Right ventricle myocardium inferior (tissue), 1 donor: Measurements from ENCODE around the gene RXFP1. TPM values are rescaled to one million over a fixed set of nuclear protein-coding genes. Genes with fewer than 3 reads are reported as not detected.

Experiments
- ATAC-seq: fragments of 200-7000 bp; cut with Tn5 transposase; one replicate; pipeline ENCODE4 v1.9.1; 2020; ENCODE audit warnings: mild to moderate bottlenecking, moderate library complexity
- DNase-seq: peaks from one replicate; pipeline ENCODE4 v3.0.0; 2021; ENCODE audit errors: missing footprints
- intact Hi-C: fragments of 100-400 bp; cut with DNase I; formaldehyde crosslinking; loops from one replicate; pipeline ENCODE4 v1.11.0; 2022
- total RNA-seq: library from RNA; stranded (reverse); fragmentation: NEBNext Ultra II Directional; extraction: Animal tissue kit (Norgen Biotek cat#: 25700); gene quantifications from one replicate; pipeline ENCODE4 v1.2.1, GENCODE V29; 2021
- donor health status: DM: no; HTN: yes; CAD: no; lungs with severe emphysema.

The RXFP1 gene
- total RNA-seq, 1 donor from 2014 or later = not detected

- DNase-seq (no peak), ATAC-seq (no peak)
- intact Hi-C loops = no loop called here
Observed at GRCh38 chr4:158599765-158600498, 78.2 kb downstream of the RXFP1 start.

- intact Hi-C loops = no loop called here
- ATAC-seq (no peak), DNase-seq (no peak)
Observed at GRCh38 chr4:158604369-158604768, 82.7 kb downstream of the RXFP1 start.

GRCh38 chr4:158605393-158605792, 83.7 kb downstream of the RXFP1 start:
- no peak for ATAC-seq
- DNase-seq = no peak
- intact Hi-C loops = no loop called here

- DNase-seq = no peak
- intact Hi-C loops = no loop called here
- ATAC-seq = no peak
Observed at GRCh38 chr4:158606969-158607368, 85.3 kb downstream of the RXFP1 start.

GRCh38 chr4:158609116-158609515, 87.4 kb downstream of the RXFP1 start:
- DNase-seq (no peak), ATAC-seq (no peak)
- intact Hi-C loops = no loop called here

- ATAC-seq (no peak), DNase-seq (no peak)
- intact Hi-C loops = no loop called here
Observed at GRCh38 chr4:158610790-158611189, 89.1 kb downstream of the RXFP1 start.

GRCh38 chr4:158613046-158613445, 91.4 kb downstream of the RXFP1 start:
- ATAC-seq (no peak), DNase-seq (no peak)
- intact Hi-C loops = no loop called here

- no peak for DNase-seq
- intact Hi-C loops = no loop called here
- ATAC-seq = no peak
Observed at GRCh38 chr4:158617956-158618355, 96.3 kb downstream of the RXFP1 start.

GRCh38 chr4:158621729-158622128, 100.0 kb downstream of the RXFP1 start:
- DNase-seq (no peak), ATAC-seq (no peak)
- intact Hi-C loops = loop anchor here (5.0 kb wide), 1 partner anchor 129 kb away; no protein-coding TSS in a partner anchor

GRCh38 chr4:158622251-158622650, 100.6 kb downstream of the RXFP1 start:
- DNase-seq = no peak
- ATAC-seq = no peak
- intact Hi-C loops = loop anchor here (5.0 kb wide), 1 partner anchor 130 kb away; no protein-coding TSS in a partner anchor

GRCh38 chr4:158624889-158625478, 103.3 kb downstream of the RXFP1 start:
- peak; percentile 59 for ATAC-seq
- no peak for DNase-seq
- intact Hi-C loops = loop anchor here (2.0 to 5.0 kb wide), 3 partner anchors 48 to 373 kb away; partner anchors contain the start of gene ETFDH

GRCh38 chr4:158625544-158625943, 103.9 kb downstream of the RXFP1 start:
- intact Hi-C loops = loop anchor here (2.0 to 5.0 kb wide), 2 partner anchors 47 to 373 kb away; partner anchors contain the start of gene ETFDH
- DNase-seq (no peak), ATAC-seq (peak; percentile 62)

GRCh38 chr4:158630893-158631292, 109.2 kb downstream of the RXFP1 start:
- intact Hi-C loops = no loop called here
- ATAC-seq = no peak
- no peak for DNase-seq

- no peak for DNase-seq
- ATAC-seq = no peak
- intact Hi-C loops = no loop called here
Observed at GRCh38 chr4:158636619-158637018, 114.9 kb downstream of the RXFP1 start.

GRCh38 chr4:158644356-158644755, 122.7 kb downstream of the RXFP1 start:
- intact Hi-C loops = no loop called here
- ATAC-seq = no peak
- no peak for DNase-seq

- intact Hi-C loops = no loop called here
- ATAC-seq = no peak
Observed at GRCh38 chr4:158644760-158645159, 123.1 kb downstream of the RXFP1 start.

GRCh38 chr4:158649111-158649680, 127.5 kb downstream of the RXFP1 start:
- ATAC-seq = no peak
- no peak for DNase-seq
- intact Hi-C loops = no loop called here

More at GRCh38 chr4:158644760-158645159, 123.1 kb downstream of the RXFP1 start:
- DNase-seq = no peak

- intact Hi-C loops = no loop called here
- DNase-seq (no peak), ATAC-seq (no peak)
Observed at GRCh38 chr4:158652920-158653319, 131.2 kb downstream of the RXFP1 start.

GRCh38 chr4:158656439-158656838, 134.8 kb downstream of the RXFP1 start:
- no peak for DNase-seq
- ATAC-seq = no peak
- intact Hi-C loops = no loop called here

- ATAC-seq = no peak
- intact Hi-C loops = no loop called here
- DNase-seq = no peak
Observed at GRCh38 chr4:158657291-158657690, 135.6 kb downstream of the RXFP1 start.
